Activated B cell treated with CpG ODN at 0.5 μM for 24 hours (primary cell): Measurements from ENCODE around the gene BATF3. TPM values are rescaled to one million over a fixed set of nuclear protein-coding genes. Genes with fewer than 3 reads are reported as not detected.
"Not testable (repeated sequence)": the region's sequence is repeated elsewhere in the genome, so short reads cannot be mapped to it uniquely, and the experiment has no call there.

Experiments
- ATAC-seq: fragments of 200-7000 bp; cut with Tn5 transposase; one replicate; pipeline ENCODE4 v1.10.0; 2021; ENCODE audit warnings: low read depth, mild to moderate bottlenecking, moderate library complexity
- CTCF ChIA-PET: fragments of 350-600 bp; sonication (Branson Sonifier 250); formaldehyde crosslinking; loops from one replicate; lab custom pipeline; 2021; ENCODE audit warnings: antibody characterized with exemption; lab: Charles Lee
- POLR2A ChIA-PET: fragments of 350-600 bp; sonication (Branson Sonifier 250); formaldehyde crosslinking; loops from one replicate; lab custom pipeline; 2021; ENCODE audit warnings: antibody characterized with exemption; lab: Charles Lee
- DNase-seq: peaks from one replicate; pipeline ENCODE4 v3.0.0; 2022
- H3K27ac Mint-ChIP-seq: one replicate; pipeline ENCODE4 v1.8.0; 2020; ENCODE audit warnings: mixed read lengths
- H3K27me3 Mint-ChIP-seq: one replicate; pipeline ENCODE4 v1.8.0; 2021; ENCODE audit warnings: mixed read lengths
- H3K36me3 Mint-ChIP-seq: one replicate; pipeline ENCODE4 v1.8.0; 2021; ENCODE audit warnings: low read depth, mixed read lengths
- H3K4me1 Mint-ChIP-seq: one replicate; pipeline ENCODE4 v1.8.0; 2021; ENCODE audit warnings: mixed read lengths
- H3K4me3 Mint-ChIP-seq: one replicate; pipeline ENCODE4 v1.8.0; 2020; ENCODE audit warnings: mild to moderate bottlenecking, mixed read lengths
- H3K9me3 Mint-ChIP-seq: one replicate; pipeline ENCODE4 v1.8.0; 2020; ENCODE audit warnings: mixed read lengths
- intact Hi-C: fragments of 100-400 bp; cut with micrococcal nuclease; formaldehyde crosslinking; loops from one replicate; pipeline ENCODE4 v1.15.1; 2024
- total RNA-seq: library from RNA; stranded (reverse); gene quantifications from 2 replicates; pipeline ENCODE4 v1.2.3, GENCODE V29; 2022
- TF ChIP-seq, protein P1 (sequence below): fragments of 200-600 bp; IDR thresholded peaks from one replicate; pipeline ENCODE4 v1.8.0; 2022; ENCODE audit warnings: antibody characterized with exemption, mild to moderate bottlenecking

Gene BATF3
- total RNA-seq, 1 donor from 2014 or later = 23.5 TPM

DNA sequence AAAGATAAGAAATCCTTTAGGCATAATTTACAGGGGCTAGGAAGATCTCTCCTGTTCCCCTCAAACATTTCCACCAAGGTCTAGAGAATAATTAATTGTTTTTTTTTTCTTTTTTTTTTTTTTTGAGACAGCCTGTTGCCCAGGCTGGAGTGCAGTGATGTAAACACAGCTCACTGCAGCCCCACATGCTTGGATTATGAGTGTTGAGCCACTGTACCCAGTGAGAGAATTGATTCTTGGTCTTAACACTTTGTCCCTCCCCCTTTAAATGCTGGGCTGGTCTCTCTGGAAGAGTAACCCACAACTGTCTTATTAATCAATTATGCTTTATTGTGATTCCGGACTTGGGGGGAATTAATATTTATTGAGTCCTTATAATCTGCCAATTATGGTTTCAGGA lies 57.7 kb downstream of the BATF3 start:
- no peak overlapping the region for H3K27ac Mint-ChIP-seq
- TF ChIP-seq, protein P1, sequence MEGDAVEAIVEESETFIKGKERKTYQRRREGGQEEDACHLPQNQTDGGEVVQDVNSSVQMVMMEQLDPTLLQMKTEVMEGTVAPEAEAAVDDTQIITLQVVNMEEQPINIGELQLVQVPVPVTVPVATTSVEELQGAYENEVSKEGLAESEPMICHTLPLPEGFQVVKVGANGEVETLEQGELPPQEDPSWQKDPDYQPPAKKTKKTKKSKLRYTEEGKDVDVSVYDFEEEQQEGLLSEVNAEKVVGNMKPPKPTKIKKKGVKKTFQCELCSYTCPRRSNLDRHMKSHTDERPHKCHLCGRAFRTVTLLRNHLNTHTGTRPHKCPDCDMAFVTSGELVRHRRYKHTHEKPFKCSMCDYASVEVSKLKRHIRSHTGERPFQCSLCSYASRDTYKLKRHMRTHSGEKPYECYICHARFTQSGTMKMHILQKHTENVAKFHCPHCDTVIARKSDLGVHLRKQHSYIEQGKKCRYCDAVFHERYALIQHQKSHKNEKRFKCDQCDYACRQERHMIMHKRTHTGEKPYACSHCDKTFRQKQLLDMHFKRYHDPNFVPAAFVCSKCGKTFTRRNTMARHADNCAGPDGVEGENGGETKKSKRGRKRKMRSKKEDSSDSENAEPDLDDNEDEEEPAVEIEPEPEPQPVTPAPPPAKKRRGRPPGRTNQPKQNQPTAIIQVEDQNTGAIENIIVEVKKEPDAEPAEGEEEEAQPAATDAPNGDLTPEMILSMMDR = no peak
- no peaks in the 10 kb centered on the region for H3K36me3 Mint-ChIP-seq
- intact Hi-C loops = no loop called here
- no peak overlapping the region for H3K4me3 Mint-ChIP-seq
- H3K9me3 Mint-ChIP-seq = peaks cover 6% of the 10 kb centered on the region
- ChIA-PET POLR2A (no interaction called here), CTCF (interaction anchor here (1.3 kb wide), 1 partner anchor 23 kb away, joined by 3 read pairs; no protein-coding TSS in a partner anchor)
- DNase-seq = no peak
- no peak for ATAC-seq
- no peaks in the 10 kb centered on the region for H3K4me1 Mint-ChIP-seq
- H3K27me3 Mint-ChIP-seq = peaks cover 10% of the 10 kb centered on the region

GRCh38 chr1:212640223-212640878 lies 59.3 kb downstream of the BATF3 start:
- Mint-ChIP-seq H3K27ac (no peak overlapping the region), H3K27me3 (peaks cover 9% of the 10 kb centered on the region), H3K36me3 (no peaks in the 10 kb centered on the region), H3K4me3 (no peak overlapping the region), H3K4me1 (peaks cover 15% of the 10 kb centered on the region), H3K9me3 (peaks cover 6% of the 10 kb centered on the region)
- DNase-seq (no peak), ATAC-seq (no peak)
- CTCF ChIA-PET = interaction anchor here (1.0 to 1.3 kb wide), 2 partner anchors 25 kb away, joined by 3 read pairs; no protein-coding TSS in a partner anchor
- intact Hi-C loops = no loop called here
- TF ChIP-seq, protein P1 = no peak
- POLR2A ChIA-PET = no interaction called here

GRCh38 chr1:212639524-212639923 lies 60.1 kb downstream of the BATF3 start:
- H3K27ac Mint-ChIP-seq, intact Hi-C loops, H3K36me3 Mint-ChIP-seq, H3K9me3 Mint-ChIP-seq, H3K4me3 Mint-ChIP-seq, ATAC-seq, DNase-seq, H3K27me3 Mint-ChIP-seq, POLR2A ChIA-PET: not testable (repeated sequence)
- CTCF ChIA-PET = interaction anchor here (1.0 kb wide), 1 partner anchor 26 kb away, joined by 3 read pairs; no protein-coding TSS in a partner anchor
- peaks cover 24% of the 10 kb centered on the region for H3K4me1 Mint-ChIP-seq

GRCh38 chr1:212638492-212639151 lies 61.0 kb downstream of the BATF3 start:
- no peak for ATAC-seq
- H3K27me3 Mint-ChIP-seq = peaks cover 9% of the 10 kb centered on the region
- peaks cover 6% of the 10 kb centered on the region for H3K9me3 Mint-ChIP-seq
- no peak overlapping the region for H3K27ac Mint-ChIP-seq
- ChIA-PET POLR2A (no interaction called here), CTCF (no interaction called here)
- intact Hi-C loops = no loop called here
- TF ChIP-seq, protein P1 = no peak
- H3K4me3 Mint-ChIP-seq = no peak overlapping the region
- peaks cover 27% of the 10 kb centered on the region for H3K4me1 Mint-ChIP-seq
- H3K36me3 Mint-ChIP-seq = no peaks in the 10 kb centered on the region
- DNase-seq = no peak

DNA sequence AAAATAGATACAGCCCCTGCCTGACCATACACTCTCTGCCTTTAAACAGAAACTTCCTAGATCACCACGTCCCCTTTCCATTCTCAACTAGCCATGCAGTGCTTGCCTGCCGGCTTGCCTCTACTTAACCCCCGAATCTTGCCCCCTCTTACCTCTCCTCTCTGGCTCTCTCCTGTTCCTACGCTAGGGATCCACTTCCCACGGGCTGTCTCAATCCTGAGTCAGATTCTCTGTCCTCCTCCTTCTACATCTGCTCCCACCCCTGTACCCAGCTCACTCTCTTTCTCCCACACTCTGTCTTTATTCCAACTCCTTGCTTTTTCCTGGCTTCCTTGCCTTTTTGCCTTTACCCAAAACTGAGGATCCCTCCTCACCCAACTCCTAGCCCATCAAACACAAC lies 61.7 kb downstream of the BATF3 start:
- CTCF ChIA-PET = no interaction called here
- no peak overlapping the region for H3K27ac Mint-ChIP-seq

More for the DNA sequence above, 61.7 kb downstream of the BATF3 start:
- peaks cover 33% of the 10 kb centered on the region for H3K4me1 Mint-ChIP-seq
- H3K9me3 Mint-ChIP-seq = peaks cover 6% of the 10 kb centered on the region
- POLR2A ChIA-PET = no interaction called here
- H3K36me3 Mint-ChIP-seq = no peaks in the 10 kb centered on the region
- TF ChIP-seq, protein P1 = no peak
- H3K27me3 Mint-ChIP-seq = peaks cover 9% of the 10 kb centered on the region
- DNase-seq (no peak), ATAC-seq (no peak)
- intact Hi-C loops = no loop called here
- H3K4me3 Mint-ChIP-seq = no peak overlapping the region

Other genes with a start within 250 kb of the BATF3 start
- 13.1 and 16.8 TPM in 2 replicates for gene ATF3, start 91.1 kb downstream of the BATF3 start, total RNA-seq
- 34.4 and 44.5 TPM in 2 replicates for gene NSL1, start 91.9 kb upstream of the BATF3 start, total RNA-seq
- 30.3 and 31.4 TPM in 2 replicates for gene TATDN3, start 92.1 kb upstream of the BATF3 start, total RNA-seq
- gene SPATA45, start 147.8 kb upstream of the BATF3 start, total RNA-seq = 0.64 TPM in 1 of 2 replicates, not detected in the other
- 12.7 and 16.4 TPM in 2 replicates for gene FLVCR1, start 158.4 kb upstream of the BATF3 start, total RNA-seq